ENCODE results near the gene FTH1. TPM values are rescaled to one million over a fixed set of nuclear protein-coding genes. Genes with fewer than 3 reads are reported as not detected.

FTH1 gene
- total and polyA plus RNA-seq, 2 of the 8 experiments (the other 6 are each of a cell fraction or from before 2014, with no cell fraction given), result 1,153 to 1,461 TPM

DNA sequence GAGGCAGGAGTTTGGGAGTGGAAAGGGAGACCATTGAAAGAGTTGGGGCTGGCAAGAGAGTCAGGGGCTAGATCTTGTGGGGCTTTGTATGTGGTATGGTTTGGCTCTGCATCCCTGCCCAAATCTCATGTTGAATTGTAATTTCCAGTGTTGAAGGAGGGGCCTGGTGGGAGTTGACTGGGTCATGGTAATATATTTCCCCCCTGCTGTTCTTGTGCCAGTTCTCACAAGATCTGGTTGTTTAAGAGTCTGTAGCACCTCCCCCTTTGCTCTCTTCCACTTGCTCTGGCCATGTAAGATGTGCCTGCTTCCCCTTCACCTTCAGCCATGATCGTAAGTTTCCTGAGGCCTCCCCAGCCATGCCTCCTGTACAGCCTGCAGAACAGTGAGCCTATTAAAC, 39.9 kb downstream of the FTH1 start (continued):
- TF ChIP-seq, protein P1, sequence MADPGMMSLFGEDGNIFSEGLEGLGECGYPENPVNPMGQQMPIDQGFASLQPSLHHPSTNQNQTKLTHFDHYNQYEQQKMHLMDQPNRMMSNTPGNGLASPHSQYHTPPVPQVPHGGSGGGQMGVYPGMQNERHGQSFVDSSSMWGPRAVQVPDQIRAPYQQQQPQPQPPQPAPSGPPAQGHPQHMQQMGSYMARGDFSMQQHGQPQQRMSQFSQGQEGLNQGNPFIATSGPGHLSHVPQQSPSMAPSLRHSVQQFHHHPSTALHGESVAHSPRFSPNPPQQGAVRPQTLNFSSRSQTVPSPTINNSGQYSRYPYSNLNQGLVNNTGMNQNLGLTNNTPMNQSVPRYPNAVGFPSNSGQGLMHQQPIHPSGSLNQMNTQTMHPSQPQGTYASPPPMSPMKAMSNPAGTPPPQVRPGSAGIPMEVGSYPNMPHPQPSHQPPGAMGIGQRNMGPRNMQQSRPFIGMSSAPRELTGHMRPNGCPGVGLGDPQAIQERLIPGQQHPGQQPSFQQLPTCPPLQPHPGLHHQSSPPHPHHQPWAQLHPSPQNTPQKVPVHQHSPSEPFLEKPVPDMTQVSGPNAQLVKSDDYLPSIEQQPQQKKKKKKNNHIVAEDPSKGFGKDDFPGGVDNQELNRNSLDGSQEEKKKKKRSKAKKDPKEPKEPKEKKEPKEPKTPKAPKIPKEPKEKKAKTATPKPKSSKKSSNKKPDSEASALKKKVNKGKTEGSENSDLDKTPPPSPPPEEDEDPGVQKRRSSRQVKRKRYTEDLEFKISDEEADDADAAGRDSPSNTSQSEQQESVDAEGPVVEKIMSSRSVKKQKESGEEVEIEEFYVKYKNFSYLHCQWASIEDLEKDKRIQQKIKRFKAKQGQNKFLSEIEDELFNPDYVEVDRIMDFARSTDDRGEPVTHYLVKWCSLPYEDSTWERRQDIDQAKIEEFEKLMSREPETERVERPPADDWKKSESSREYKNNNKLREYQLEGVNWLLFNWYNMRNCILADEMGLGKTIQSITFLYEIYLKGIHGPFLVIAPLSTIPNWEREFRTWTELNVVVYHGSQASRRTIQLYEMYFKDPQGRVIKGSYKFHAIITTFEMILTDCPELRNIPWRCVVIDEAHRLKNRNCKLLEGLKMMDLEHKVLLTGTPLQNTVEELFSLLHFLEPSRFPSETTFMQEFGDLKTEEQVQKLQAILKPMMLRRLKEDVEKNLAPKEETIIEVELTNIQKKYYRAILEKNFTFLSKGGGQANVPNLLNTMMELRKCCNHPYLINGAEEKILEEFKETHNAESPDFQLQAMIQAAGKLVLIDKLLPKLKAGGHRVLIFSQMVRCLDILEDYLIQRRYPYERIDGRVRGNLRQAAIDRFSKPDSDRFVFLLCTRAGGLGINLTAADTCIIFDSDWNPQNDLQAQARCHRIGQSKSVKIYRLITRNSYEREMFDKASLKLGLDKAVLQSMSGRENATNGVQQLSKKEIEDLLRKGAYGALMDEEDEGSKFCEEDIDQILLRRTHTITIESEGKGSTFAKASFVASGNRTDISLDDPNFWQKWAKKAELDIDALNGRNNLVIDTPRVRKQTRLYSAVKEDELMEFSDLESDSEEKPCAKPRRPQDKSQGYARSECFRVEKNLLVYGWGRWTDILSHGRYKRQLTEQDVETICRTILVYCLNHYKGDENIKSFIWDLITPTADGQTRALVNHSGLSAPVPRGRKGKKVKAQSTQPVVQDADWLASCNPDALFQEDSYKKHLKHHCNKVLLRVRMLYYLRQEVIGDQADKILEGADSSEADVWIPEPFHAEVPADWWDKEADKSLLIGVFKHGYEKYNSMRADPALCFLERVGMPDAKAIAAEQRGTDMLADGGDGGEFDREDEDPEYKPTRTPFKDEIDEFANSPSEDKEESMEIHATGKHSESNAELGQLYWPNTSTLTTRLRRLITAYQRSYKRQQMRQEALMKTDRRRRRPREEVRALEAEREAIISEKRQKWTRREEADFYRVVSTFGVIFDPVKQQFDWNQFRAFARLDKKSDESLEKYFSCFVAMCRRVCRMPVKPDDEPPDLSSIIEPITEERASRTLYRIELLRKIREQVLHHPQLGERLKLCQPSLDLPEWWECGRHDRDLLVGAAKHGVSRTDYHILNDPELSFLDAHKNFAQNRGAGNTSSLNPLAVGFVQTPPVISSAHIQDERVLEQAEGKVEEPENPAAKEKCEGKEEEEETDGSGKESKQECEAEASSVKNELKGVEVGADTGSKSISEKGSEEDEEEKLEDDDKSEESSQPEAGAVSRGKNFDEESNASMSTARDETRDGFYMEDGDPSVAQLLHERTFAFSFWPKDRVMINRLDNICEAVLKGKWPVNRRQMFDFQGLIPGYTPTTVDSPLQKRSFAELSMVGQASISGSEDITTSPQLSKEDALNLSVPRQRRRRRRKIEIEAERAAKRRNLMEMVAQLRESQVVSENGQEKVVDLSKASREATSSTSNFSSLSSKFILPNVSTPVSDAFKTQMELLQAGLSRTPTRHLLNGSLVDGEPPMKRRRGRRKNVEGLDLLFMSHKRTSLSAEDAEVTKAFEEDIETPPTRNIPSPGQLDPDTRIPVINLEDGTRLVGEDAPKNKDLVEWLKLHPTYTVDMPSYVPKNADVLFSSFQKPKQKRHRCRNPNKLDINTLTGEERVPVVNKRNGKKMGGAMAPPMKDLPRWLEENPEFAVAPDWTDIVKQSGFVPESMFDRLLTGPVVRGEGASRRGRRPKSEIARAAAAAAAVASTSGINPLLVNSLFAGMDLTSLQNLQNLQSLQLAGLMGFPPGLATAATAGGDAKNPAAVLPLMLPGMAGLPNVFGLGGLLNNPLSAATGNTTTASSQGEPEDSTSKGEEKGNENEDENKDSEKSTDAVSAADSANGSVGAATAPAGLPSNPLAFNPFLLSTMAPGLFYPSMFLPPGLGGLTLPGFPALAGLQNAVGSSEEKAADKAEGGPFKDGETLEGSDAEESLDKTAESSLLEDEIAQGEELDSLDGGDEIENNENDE (IDR thresholded peaks at IDR 0.05; ENCODE audit: insufficient replicate concordance, low read length), result no peak
- TF ChIP-seq JUND (IDR thresholded peaks at IDR 0.05; ENCODE audit: low read length) (no peak), SP1 (IDR thresholded peaks at IDR 0.05; ENCODE audit: low read depth, low read length) (no peak), TEAD4 (IDR thresholded peaks at IDR 0.05; ENCODE audit: low read depth, low read length) (no peak), EP300 (IDR thresholded peaks at IDR 0.05; ENCODE audit: borderline replicate concordance in 1 of 2, low read depth in 2 of 2, low read length in 2 of 2) (no peak), TBP (IDR thresholded peaks at IDR 0.05; ENCODE audit: low read depth, low read length) (no peak), KDM4A (IDR thresholded peaks at IDR 0.05; ENCODE audit: low read depth, low read length, severe bottlenecking) (no peak)

Data from H1 (cell line).